CD8-positive, alpha-beta memory T cell (primary cell): Measurements from ENCODE around the gene TMEM150A. TPM values are rescaled to one million over a fixed set of nuclear protein-coding genes. Genes with fewer than 3 reads are reported as not detected.

Experiments used
- CTCF ChIA-PET: fragments of 350-600 bp; sonication (Branson Sonifier 250); formaldehyde crosslinking; loops from one replicate; lab custom pipeline; 2021; ENCODE audit warnings: antibody characterized with exemption; lab: Charles Lee
- POLR2A ChIA-PET: fragments of 350-600 bp; sonication (Branson Sonifier 250); formaldehyde crosslinking; loops from one replicate; lab custom pipeline; 2021; ENCODE audit warnings: antibody characterized with exemption; lab: Charles Lee
- DNase-seq, 5 donors: peaks; one replicate each; pipeline versions ENCODE4 v3.0.0 to v3.0.0-alpha.2; 2020 to 2022; ENCODE audit warnings: mixed read lengths in 1 of 5
- H3K27ac ChIP-seq: one replicate; pipeline ENCODE4 v1.7.0; 2013; ENCODE audit warnings: low read depth, mild to moderate bottlenecking, low read length, moderate library complexity
- H3K27me3 ChIP-seq: 2 replicates; pipeline ENCODE4 v1.7.0; 2013; ENCODE audit warnings: low read length, mild to moderate bottlenecking; ENCODE audit not compliant: insufficient read depth, poor library complexity, severe bottlenecking
- H3K36me3 ChIP-seq: 2 replicates; pipeline ENCODE4 v1.7.0; 2013; ENCODE audit warnings: mild to moderate bottlenecking, low read length, moderate library complexity; ENCODE audit not compliant: insufficient read depth
- H3K4me1 ChIP-seq: 2 replicates; pipeline ENCODE4 v1.7.0; 2013; ENCODE audit warnings: mild to moderate bottlenecking, low read length, moderate library complexity; ENCODE audit not compliant: insufficient read depth
- H3K4me3 ChIP-seq: 2 replicates; pipeline ENCODE4 v1.7.0; 2013; ENCODE audit warnings: mild to moderate bottlenecking, low read length
- H3K9me3 ChIP-seq: 2 replicates; pipeline ENCODE4 v1.7.0; 2013; ENCODE audit warnings: mild to moderate bottlenecking, low read length
- H3K27ac Mint-ChIP-seq, 8 donors: one replicate each; pipeline ENCODE4 v1.8.0; 2020 to 2021; ENCODE audit warnings: mixed read lengths in 8 of 8, mild to moderate bottlenecking in 6 of 8, inconsistent platforms in 3 of 8, moderate library complexity in 3 of 8
- H3K27me3 Mint-ChIP-seq, 2 donors: one replicate each; pipeline ENCODE4 v1.8.0; 2020 to 2021; ENCODE audit warnings: mixed read lengths in 2 of 2, mild to moderate bottlenecking in 1 of 2, moderate library complexity in 1 of 2
- H3K36me3 Mint-ChIP-seq, 3 donors: one replicate each; pipeline ENCODE4 v1.8.0; 2020 to 2021; ENCODE audit warnings: mixed read lengths in 3 of 3, inconsistent platforms in 1 of 3, mild to moderate bottlenecking in 1 of 3
- H3K4me1 Mint-ChIP-seq, 3 donors: one replicate each; pipeline ENCODE4 v1.8.0; 2020 to 2021; ENCODE audit warnings: mixed read lengths in 3 of 3, inconsistent platforms in 1 of 3, mild to moderate bottlenecking in 1 of 3
- H3K4me3 Mint-ChIP-seq, 7 donors: one replicate each; pipeline ENCODE4 v1.8.0; 2020 to 2021; ENCODE audit warnings: mixed read lengths in 7 of 7, mild to moderate bottlenecking in 6 of 7, moderate library complexity in 4 of 7, inconsistent platforms in 2 of 7
- H3K9me3 Mint-ChIP-seq, 5 donors: one replicate each; pipeline ENCODE4 v1.8.0; 2020 to 2022; ENCODE audit warnings: mixed read lengths in 5 of 5, mild to moderate bottlenecking in 3 of 5, moderate library complexity in 2 of 5, inconsistent platforms in 1 of 5
- polyA plus RNA-seq: library from polyadenylated mRNA; unstranded; fragments of 300-500 nt; fragmentation: Illumina TruSeq; gene quantifications from one replicate; pipeline ENCODE4 v1.2.3, GENCODE V29; 2021
- total RNA-seq, 2 experiments: library from RNA; stranded (reverse); gene quantifications; one replicate each; pipeline ENCODE4 v1.2.3, GENCODE V29; 2021

TMEM150A gene
- total and polyA plus RNA-seq, 3 experiments from 2014 or later = 6.3 to 13.2 (median 7.6) TPM

GRCh38 chr2:85591563-85591962 is 10.9 kb downstream of the TMEM150A start:
- H3K9me3 ChIP-seq = no peaks in the 10 kb centered on the region
- no peak for DNase-seq
- Mint-ChIP-seq H3K27ac (peak overlapping the region in 2 of 8 donors; percentile 7 to 66), H3K36me3 (peaks cover 0 to 13% (median 0%) of the 10 kb centered on the region in 3 donors), H3K27me3 (no peaks in the 10 kb centered on the region), H3K9me3 (no peaks in the 10 kb centered on the region), H3K4me1 (peaks cover 38 to 44% (median 41%) of the 10 kb centered on the region in 3 donors), H3K4me3 (peak overlapping the region in 1 of 7 donors; percentile 76)
- H3K27me3 ChIP-seq = no peaks in the 10 kb centered on the region
- peaks cover 26% of the 10 kb centered on the region for H3K4me1 ChIP-seq
- no peaks in the 10 kb centered on the region for H3K36me3 ChIP-seq
- ChIA-PET CTCF (no interaction called here), POLR2A (no interaction called here)
- H3K4me3 ChIP-seq = no peak overlapping the region
- H3K27ac ChIP-seq = no peak overlapping the region

- no peak overlapping the region for H3K27ac ChIP-seq
- no peak overlapping the region for H3K4me3 ChIP-seq
- CTCF ChIA-PET = no interaction called here
- DNase-seq = no peak
- POLR2A ChIA-PET = interaction anchor here (0.7 kb wide), 1 partner anchor 19 kb away, joined by 8 read pairs; no protein-coding TSS in a partner anchor
- H3K36me3 ChIP-seq = no peaks in the 10 kb centered on the region
- no peaks in the 10 kb centered on the region for H3K27me3 ChIP-seq
- Mint-ChIP-seq H3K9me3 (no peaks in the 10 kb centered on the region), H3K4me1 (peaks cover 36 to 42% (median 37%) of the 10 kb centered on the region in 3 donors), H3K27ac (peak overlapping the region in 3 of 8 donors; percentile 0 to 80 (median 6)), H3K36me3 (peaks cover 0 to 10% (median 0%) of the 10 kb centered on the region in 3 donors), H3K27me3 (peaks cover 0 to under 1% of the 10 kb centered on the region in 2 donors), H3K4me3 (peak overlapping the region in 1 of 7 donors; percentile 22)
- H3K4me1 ChIP-seq = peaks cover 23% of the 10 kb centered on the region
- H3K9me3 ChIP-seq = no peaks in the 10 kb centered on the region
Measured at GRCh38 chr2:85590950-85591349, 11.5 kb downstream of the TMEM150A start.

- DNase-seq = no peak
- peak overlapping the region in 1 of 7 donors; percentile 22 for H3K4me3 Mint-ChIP-seq
- H3K4me1 ChIP-seq = peaks cover 30% of the 10 kb centered on the region
- ChIA-PET POLR2A (interaction anchor here (0.7 kb wide), 1 partner anchor 20 kb away, joined by 8 read pairs; no protein-coding TSS in a partner anchor), CTCF (no interaction called here)
- H3K27me3 Mint-ChIP-seq = peaks cover 0 to 1% of the 10 kb centered on the region in 2 donors
- H3K27ac Mint-ChIP-seq = peak overlapping the region in 6 of 8 donors; percentile 0 to 80 (median 30)
- peaks cover 37 to 42% (median 37%) of the 10 kb centered on the region in 3 donors for H3K4me1 Mint-ChIP-seq
- no peaks in the 10 kb centered on the region for H3K9me3 Mint-ChIP-seq
- no peaks in the 10 kb centered on the region for H3K36me3 ChIP-seq
- H3K9me3 ChIP-seq = no peaks in the 10 kb centered on the region
- no peaks in the 10 kb centered on the region for H3K27me3 ChIP-seq
- H3K4me3 ChIP-seq = no peak overlapping the region
- peaks cover 0 to 3% (median 0%) of the 10 kb centered on the region in 3 donors for H3K36me3 Mint-ChIP-seq
- no peak overlapping the region for H3K27ac ChIP-seq
Measured at GRCh38 chr2:85589982-85590791, 12.3 kb downstream of the TMEM150A start.

GRCh38 chr2:85589181-85589580 is 13.3 kb downstream of the TMEM150A start:
- CTCF ChIA-PET = interaction anchor here (0.7 kb wide), 1 partner anchor 18 kb away, joined by 3 read pairs; no protein-coding TSS in a partner anchor
- Histone ChIP-seq H3K36me3 (no peaks in the 10 kb centered on the region), H3K4me3 (no peak overlapping the region), H3K27ac (no peak overlapping the region), H3K9me3 (no peaks in the 10 kb centered on the region), H3K4me1 (peaks cover 28% of the 10 kb centered on the region), H3K27me3 (no peaks in the 10 kb centered on the region)
- Mint-ChIP-seq H3K4me1 (peaks cover 32 to 38% (median 32%) of the 10 kb centered on the region in 3 donors), H3K36me3 (peaks cover 0 to 4% (median 0%) of the 10 kb centered on the region in 3 donors), H3K27ac (peak overlapping the region in 3 of 8 donors; percentile 51 to 87 (median 84)), H3K27me3 (peaks cover 0 to 1% of the 10 kb centered on the region in 2 donors), H3K9me3 (no peaks in the 10 kb centered on the region), H3K4me3 (no peak overlapping the region)
- POLR2A ChIA-PET = interaction anchor here (0.8 kb wide), 1 partner anchor 12 kb away, joined by 3 read pairs; the partner anchor contains the start of gene VAMP8
- DNase-seq = no peak

- H3K4me3 ChIP-seq = no peak overlapping the region
- peak overlapping the region in 7 of 8 donors; percentile 14 to 94 (median 77) for H3K27ac Mint-ChIP-seq
Measured at GRCh38 chr2:85588645-85589044, 13.9 kb downstream of the TMEM150A start.

GRCh38 chr2:85588236-85588635 is 14.3 kb downstream of the TMEM150A start:
- ChIA-PET POLR2A (no interaction called here), CTCF (no interaction called here)
- H3K4me1 Mint-ChIP-seq = peaks cover 37 to 43% (median 37%) of the 10 kb centered on the region in 3 donors
- H3K27me3 Mint-ChIP-seq = peaks cover 0 to 1% of the 10 kb centered on the region in 2 donors
- Histone ChIP-seq H3K27ac (no peak overlapping the region), H3K9me3 (no peaks in the 10 kb centered on the region), H3K27me3 (no peaks in the 10 kb centered on the region), H3K36me3 (no peaks in the 10 kb centered on the region), H3K4me1 (peaks cover 33% of the 10 kb centered on the region), H3K4me3 (no peak overlapping the region)
- H3K9me3 Mint-ChIP-seq = no peaks in the 10 kb centered on the region
- H3K36me3 Mint-ChIP-seq = peaks cover 0 to 11% (median 0%) of the 10 kb centered on the region in 3 donors
- H3K4me3 Mint-ChIP-seq = peak overlapping the region in 1 of 7 donors; percentile 73
- H3K27ac Mint-ChIP-seq = peak overlapping the region in 7 of 8 donors; percentile 14 to 94 (median 77)
- DNase-seq = no peak

More at GRCh38 chr2:85588645-85589044, 13.9 kb downstream of the TMEM150A start:
- Histone ChIP-seq H3K36me3 (no peaks in the 10 kb centered on the region), H3K4me1 (peaks cover 29% of the 10 kb centered on the region), H3K27me3 (no peaks in the 10 kb centered on the region), H3K9me3 (no peaks in the 10 kb centered on the region), H3K27ac (no peak overlapping the region)
- H3K9me3 Mint-ChIP-seq = no peaks in the 10 kb centered on the region
- DNase-seq = no peak
- H3K4me3 Mint-ChIP-seq = peak overlapping the region in 1 of 7 donors; percentile 73
- peaks cover 0 to 7% (median 0%) of the 10 kb centered on the region in 3 donors for H3K36me3 Mint-ChIP-seq
- peaks cover 33 to 39% (median 34%) of the 10 kb centered on the region in 3 donors for H3K4me1 Mint-ChIP-seq
- CTCF ChIA-PET = interaction anchor here (0.7 kb wide), 1 partner anchor 19 kb away, joined by 3 read pairs; no protein-coding TSS in a partner anchor
- POLR2A ChIA-PET = interaction anchor here (0.8 kb wide), 1 partner anchor 11 kb away, joined by 3 read pairs; the partner anchor contains the start of gene VAMP8
- peaks cover 0 to 1% of the 10 kb centered on the region in 2 donors for H3K27me3 Mint-ChIP-seq

GRCh38 chr2:85585781-85586105 is 16.8 kb downstream of the TMEM150A start:
- Histone ChIP-seq H3K4me1 (peaks cover 38% of the 10 kb centered on the region), H3K4me3 (no peak overlapping the region), H3K9me3 (no peaks in the 10 kb centered on the region), H3K27me3 (no peaks in the 10 kb centered on the region), H3K27ac (no peak overlapping the region), H3K36me3 (peaks cover 4% of the 10 kb centered on the region)
- no peaks in the 10 kb centered on the region for H3K9me3 Mint-ChIP-seq
- H3K4me3 Mint-ChIP-seq = peak overlapping the region; percentile 87 to 98 (median 91)
- peak overlapping the region; percentile 54 to 95 (median 92) for H3K27ac Mint-ChIP-seq
- H3K36me3 Mint-ChIP-seq = peaks cover 6 to 29% (median 6%) of the 10 kb centered on the region in 3 donors
- POLR2A ChIA-PET = interaction anchor here (2.3 kb wide), 1 partner anchor 10 kb away, joined by 8 read pairs; the partner anchor contains the start of gene RNF181
- H3K4me1 Mint-ChIP-seq = peaks cover 43 to 56% (median 44%) of the 10 kb centered on the region in 3 donors
- CTCF ChIA-PET = interaction anchor here (0.8 to 1.5 kb wide), 4 partner anchors 21 to 52 kb away, joined by 3 to 4 read pairs (median 4); partner anchors contain the start of gene USP39
- no peak for DNase-seq
- H3K27me3 Mint-ChIP-seq = peaks cover 0 to 1% of the 10 kb centered on the region in 2 donors
